RPMI8226 (cell line): ENCODE data around the gene DCAF12L1.

Experiments used
- DNase-seq: peaks from one replicate; pipeline ENCODE4 v3.0.0-alpha.2; 2015

The DCAF12L1 gene

DNA sequence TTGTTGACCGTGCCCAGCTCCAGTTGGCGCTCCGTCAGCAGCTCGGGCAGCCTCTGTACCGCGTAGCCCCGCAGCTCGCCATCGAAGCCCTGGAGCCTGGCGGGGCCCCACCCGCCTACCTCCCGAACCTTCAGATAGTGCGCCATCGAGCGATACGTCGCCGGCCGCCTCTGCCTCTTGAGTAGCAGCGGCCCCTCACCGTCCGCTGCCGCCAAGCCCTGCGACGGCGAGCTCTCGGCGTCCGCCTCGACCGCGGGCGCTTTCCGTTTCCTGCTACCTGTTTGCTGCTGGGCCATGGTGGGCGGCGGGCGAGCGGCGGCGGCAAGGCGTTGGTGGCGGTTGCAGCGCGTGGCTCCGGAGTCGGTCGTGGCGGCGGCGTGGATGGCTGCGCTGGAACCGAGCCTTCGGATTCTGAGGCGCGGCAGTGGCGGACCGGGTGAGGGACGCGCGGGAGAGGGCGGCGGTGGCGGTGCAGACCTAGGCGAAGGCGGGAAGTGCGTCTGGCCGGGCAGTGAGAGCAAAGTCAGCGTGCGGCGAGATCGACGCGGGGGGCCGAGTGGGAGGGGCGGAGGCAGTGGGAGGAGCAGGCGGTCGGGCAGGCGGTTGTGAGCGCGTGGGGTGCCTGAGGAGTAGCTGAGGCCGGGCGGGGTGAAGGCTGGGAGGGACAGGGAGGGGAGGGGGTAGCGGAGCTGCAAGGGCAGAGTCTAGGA, at the start of gene DCAF12L1:
Gene DCAF12L1, minus strand, starts transcription at position 502 of the 710 bp plus-strand sequence. Its CDS starts 206 bp downstream, at position 296.
- DNase-seq, result no peak

DNA sequence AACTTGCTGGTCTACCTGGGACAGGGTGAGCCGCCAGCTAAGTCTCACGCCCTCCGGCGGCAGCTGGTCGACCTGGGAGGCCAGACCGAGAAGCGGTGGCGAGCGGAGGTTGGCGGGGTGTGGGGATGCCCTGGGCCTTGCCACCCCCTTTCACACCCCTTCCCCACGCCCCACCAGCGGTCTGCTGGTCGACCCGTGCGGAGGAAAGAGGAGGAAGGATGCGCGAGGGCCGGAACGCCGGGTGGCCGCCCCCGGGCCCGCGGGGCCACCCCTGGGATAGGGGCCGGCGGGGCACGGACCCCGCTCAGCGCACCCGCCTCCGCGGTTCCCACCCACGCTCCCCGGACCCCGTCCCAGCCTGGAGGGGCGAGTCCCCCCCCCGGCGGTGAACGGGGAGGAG, 28.3 kb upstream of the DCAF12L1 start:
- DNase-seq, result no peak

DNA sequence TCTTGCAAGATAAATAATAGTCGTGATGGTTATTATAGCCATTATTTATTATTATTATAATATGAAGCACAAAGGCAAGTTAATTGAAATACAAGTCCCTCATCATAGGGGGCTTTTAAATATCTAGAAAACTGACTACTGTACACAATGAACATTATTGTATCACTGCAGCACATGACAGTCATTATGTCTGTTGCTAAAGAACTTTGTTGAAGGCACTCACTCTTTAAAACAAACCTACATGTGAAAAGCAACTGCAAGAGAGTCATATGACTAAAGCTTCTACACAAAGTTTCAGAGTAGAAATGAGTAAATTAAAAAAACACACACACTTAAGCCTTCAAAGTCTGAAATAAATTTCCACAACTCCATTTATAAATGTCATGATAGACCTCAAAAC, 23.3 kb upstream of the DCAF12L1 start:
- no peak for DNase-seq

DNA sequence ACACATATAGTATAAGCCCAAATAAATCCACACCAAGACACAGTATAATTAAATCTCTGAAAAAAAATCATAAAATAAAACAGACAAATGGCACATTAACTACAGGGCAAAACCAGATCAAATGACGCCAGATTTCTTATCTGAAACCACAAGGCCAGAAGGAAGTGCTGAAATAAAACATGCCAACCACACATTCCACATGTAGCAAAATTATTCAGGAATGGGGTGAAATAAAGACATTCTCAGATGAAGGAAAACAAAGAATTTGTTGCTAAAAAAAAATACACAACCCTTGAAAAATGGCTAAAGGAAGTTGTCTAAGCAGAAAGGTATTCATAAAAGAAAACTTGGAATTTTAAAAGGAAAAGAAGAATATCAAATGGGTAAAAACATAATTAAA, 4.5 kb upstream of the DCAF12L1 start:
- DNase-seq, result no peak

DNA sequence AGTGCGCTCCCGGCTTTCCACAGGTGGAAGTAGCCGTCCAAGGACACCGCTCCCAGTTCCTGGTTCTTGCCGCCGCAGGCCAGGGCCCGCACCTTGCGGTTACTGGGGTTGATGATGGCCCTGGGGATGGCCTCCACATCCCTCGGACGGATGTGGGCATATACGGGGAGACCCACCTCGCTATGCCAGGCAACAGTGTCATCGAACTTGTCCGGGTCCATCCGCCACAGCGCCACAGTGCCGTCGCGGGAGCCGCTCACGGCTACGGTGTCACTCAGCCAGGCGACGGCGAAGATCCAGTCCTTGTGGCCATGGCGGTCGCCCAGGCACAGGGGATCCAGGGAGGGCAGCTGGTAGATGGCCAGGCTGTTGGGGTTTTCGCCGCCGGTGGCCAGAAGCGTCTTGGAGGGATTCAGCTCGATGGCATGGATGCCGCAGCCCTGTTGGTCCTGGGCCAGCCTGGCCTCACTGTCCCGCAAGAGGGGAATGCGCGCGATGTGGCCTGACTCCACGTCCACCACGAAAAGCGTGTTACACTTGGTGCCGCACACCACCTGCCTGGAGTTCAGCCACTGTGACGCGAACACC, 795 bp downstream of the DCAF12L1 start:
- DNase-seq, result no peak

DNA sequence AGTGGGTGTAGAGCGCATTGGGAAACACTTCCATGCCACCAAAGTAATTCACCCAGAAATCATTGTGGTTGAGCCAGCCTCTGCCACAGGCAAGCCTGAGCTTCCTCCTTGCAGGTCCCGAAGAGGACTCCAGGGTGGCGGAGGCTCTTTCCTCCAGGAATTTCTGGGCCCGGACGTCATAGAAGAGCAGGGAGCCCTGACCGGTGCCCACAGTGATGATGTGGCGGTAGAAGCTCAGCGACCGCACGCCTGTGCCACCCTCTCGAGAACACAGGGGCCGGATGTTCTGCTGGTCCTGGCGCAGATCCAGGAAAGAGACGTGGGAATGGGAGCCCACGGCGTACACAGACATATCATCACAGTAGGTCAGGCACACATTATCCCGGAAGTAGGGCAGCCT, 1.3 kb downstream of the DCAF12L1 start:
- no peak for DNase-seq

DNA sequence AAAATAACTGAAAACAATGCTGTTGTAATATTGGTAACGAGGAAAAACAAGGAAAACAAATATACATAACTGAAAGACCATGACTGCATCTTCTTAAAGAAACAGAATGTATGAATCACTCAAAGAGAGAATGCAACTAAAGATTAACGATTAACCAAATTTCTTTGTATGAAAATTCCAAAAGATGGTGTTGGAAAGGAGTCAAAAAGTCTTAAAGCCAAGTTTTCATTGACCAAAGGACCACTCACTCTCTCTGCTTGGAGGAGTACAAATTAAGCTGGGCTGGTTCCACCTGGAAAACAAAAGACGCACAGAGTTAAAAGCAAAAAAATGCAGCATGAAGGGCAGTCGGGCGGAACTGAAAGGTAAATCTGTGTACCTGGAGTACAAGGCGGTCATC, 1.8 kb downstream of the DCAF12L1 start:
- no peak for DNase-seq

DNA sequence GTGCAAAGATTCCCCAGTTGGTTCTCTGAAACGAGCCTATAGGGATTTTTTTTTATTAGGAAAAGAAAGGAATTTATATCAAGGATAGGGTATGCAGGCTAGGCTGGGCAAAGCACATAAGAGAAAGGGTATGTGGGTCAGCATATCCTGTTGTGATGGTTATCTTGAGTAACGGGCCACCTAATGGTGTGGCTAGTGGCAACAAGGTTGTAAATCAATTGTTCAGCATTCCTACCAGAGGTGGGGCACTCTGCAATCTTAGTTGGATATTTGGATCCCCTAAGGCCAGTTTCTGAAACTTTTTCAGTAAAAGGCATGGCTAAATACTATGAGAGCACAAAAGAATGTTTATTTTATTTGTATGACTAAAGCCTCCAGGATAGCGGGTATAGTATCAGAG, 42.7 kb downstream of the DCAF12L1 start:
- no peak for DNase-seq
